Fibroblast of villous mesenchyme (primary cell): ENCODE data around the gene SLC35A3. TPM values are rescaled to one million over a fixed set of nuclear protein-coding genes. Genes with fewer than 3 reads are reported as not detected.
"Not testable (repeated sequence)": the region's sequence is repeated elsewhere in the genome, so short reads cannot be mapped to it uniquely, and the experiment has no call there.

ENCODE experiments used
- DNase-seq: peaks from one replicate; pipeline ENCODE4 v3.0.0-alpha.2; 2010; ENCODE audit warnings: low read depth
- H3K4me3 ChIP-seq: 2 replicates; pipeline ENCODE4 v1.5.1; 2011; ENCODE audit warnings: low read depth, mild to moderate bottlenecking, low read length
- total RNA-seq: library from RNA; depleted of rRNA; stranded (reverse); fragments of >200 nt; gene quantifications from 2 replicates; pipeline ENCODE4 v1.2.3, GENCODE V29; 2012
- TF ChIP-seq, protein P1 (sequence below): IDR thresholded peaks from 2 replicates; pipeline ENCODE4 v1.5.1; 2012; ENCODE audit warnings: low read depth, mild to moderate bottlenecking, low read length; ENCODE audit not compliant: insufficient read depth

Gene SLC35A3
- total RNA-seq, 1 donor = 28.1 TPM

- H3K4me3 ChIP-seq = peak overlapping the region; percentile 96
- peak; percentile 87 for DNase-seq
- TF ChIP-seq, protein P1, sequence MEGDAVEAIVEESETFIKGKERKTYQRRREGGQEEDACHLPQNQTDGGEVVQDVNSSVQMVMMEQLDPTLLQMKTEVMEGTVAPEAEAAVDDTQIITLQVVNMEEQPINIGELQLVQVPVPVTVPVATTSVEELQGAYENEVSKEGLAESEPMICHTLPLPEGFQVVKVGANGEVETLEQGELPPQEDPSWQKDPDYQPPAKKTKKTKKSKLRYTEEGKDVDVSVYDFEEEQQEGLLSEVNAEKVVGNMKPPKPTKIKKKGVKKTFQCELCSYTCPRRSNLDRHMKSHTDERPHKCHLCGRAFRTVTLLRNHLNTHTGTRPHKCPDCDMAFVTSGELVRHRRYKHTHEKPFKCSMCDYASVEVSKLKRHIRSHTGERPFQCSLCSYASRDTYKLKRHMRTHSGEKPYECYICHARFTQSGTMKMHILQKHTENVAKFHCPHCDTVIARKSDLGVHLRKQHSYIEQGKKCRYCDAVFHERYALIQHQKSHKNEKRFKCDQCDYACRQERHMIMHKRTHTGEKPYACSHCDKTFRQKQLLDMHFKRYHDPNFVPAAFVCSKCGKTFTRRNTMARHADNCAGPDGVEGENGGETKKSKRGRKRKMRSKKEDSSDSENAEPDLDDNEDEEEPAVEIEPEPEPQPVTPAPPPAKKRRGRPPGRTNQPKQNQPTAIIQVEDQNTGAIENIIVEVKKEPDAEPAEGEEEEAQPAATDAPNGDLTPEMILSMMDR = no peak
Observed at GRCh38 chr1:100038660-100039287, 69.0 kb downstream of the SLC35A3 start.

GRCh38 chr1:100039591-100039990, 69.8 kb downstream of the SLC35A3 start:
- TF ChIP-seq, protein P1 = no peak
- DNase-seq = no peak
- peak overlapping the region; percentile 96 for H3K4me3 ChIP-seq

- no peak overlapping the region for H3K4me3 ChIP-seq
- DNase-seq = no peak
- TF ChIP-seq, protein P1 = no peak
Observed at GRCh38 chr1:100045206-100045605, 75.4 kb downstream of the SLC35A3 start.

- DNase-seq, H3K4me3 ChIP-seq: not testable (repeated sequence)
Observed at GRCh38 chr1:100047235-100047708, 77.5 kb downstream of the SLC35A3 start.

GRCh38 chr1:100050139-100050538, 80.3 kb downstream of the SLC35A3 start:
- TF ChIP-seq, protein P1 = no peak
- H3K4me3 ChIP-seq = no peak overlapping the region
- no peak for DNase-seq

- DNase-seq = no peak
- TF ChIP-seq, protein P1 = no peak
- no peak overlapping the region for H3K4me3 ChIP-seq
Observed at GRCh38 chr1:100051401-100051800, 81.6 kb downstream of the SLC35A3 start.

- TF ChIP-seq, protein P1 = no peak
- no peak overlapping the region for H3K4me3 ChIP-seq
- DNase-seq = no peak
Observed at GRCh38 chr1:100051893-100052292, 82.1 kb downstream of the SLC35A3 start.
